Left ventricle myocardium inferior (tissue), 1 donor: ENCODE results near the gene PPP4R1. TPM values are rescaled to one million over a fixed set of nuclear protein-coding genes. Genes with fewer than 3 reads are reported as not detected.

ENCODE experiments used
- DNase-seq: peaks from one replicate; pipeline ENCODE4 v3.0.0-alpha.2; 2020
- H3K27ac ChIP-seq: fragments of 200-600 bp; replicated peaks from 2 replicates; pipeline ENCODE4 v1.8.0; 2021
- H3K27me3 ChIP-seq: fragments of 200-600 bp; 2 replicates; pipeline ENCODE4 v1.8.0; 2021; ENCODE audit warnings: low read depth
- H3K36me3 ChIP-seq: fragments of 200-600 bp; 2 replicates; pipeline ENCODE4 v1.8.0; 2021
- H3K4me1 ChIP-seq: fragments of 200-600 bp; 2 replicates; pipeline ENCODE4 v1.8.0; 2021
- H3K4me3 ChIP-seq: fragments of 200-600 bp; 2 replicates; pipeline ENCODE4 v1.8.0; 2021; ENCODE audit warnings: mild to moderate bottlenecking, moderate library complexity
- H3K9me3 ChIP-seq: fragments of 200-600 bp; replicated peaks from 2 replicates; pipeline ENCODE4 v1.8.0; 2021
- CTCF ChIP-seq: fragments of 200-600 bp; IDR thresholded peaks from 2 replicates; pipeline ENCODE4 v1.8.0; 2021; ENCODE audit warnings: antibody characterized with exemption, mild to moderate bottlenecking, borderline replicate concordance
- intact Hi-C: fragments of 100-400 bp; cut with micrococcal nuclease; formaldehyde crosslinking; loops from one replicate; pipeline ENCODE4 v1.11.0; 2022
- total RNA-seq: library from RNA; stranded (reverse); fragmentation: NEBNext Ultra II Directional; extraction: Animal tissue kit (Norgen Biotek cat#: 25700); gene quantifications from one replicate; pipeline ENCODE4 v1.2.1, GENCODE V29; 2021
- donor health status: DM: no; HTN: yes; CAD: no; lungs with severe emphysema.

PPP4R1 gene
- total RNA-seq, 1 donor from 2014 or later, result 53.5 TPM

- intact Hi-C loops, result no loop called here
- Histone ChIP-seq H3K36me3 (no peaks in the 10 kb centered on the region), H3K27me3 (no peaks in the 10 kb centered on the region), H3K9me3 (no peaks in the 10 kb centered on the region), H3K4me3 (no peak overlapping the region), H3K4me1 (peaks cover 12% of the 10 kb centered on the region), H3K27ac (no peak overlapping the region)
- DNase-seq, result no peak
- no peak for TF ChIP-seq CTCF
Measured at GRCh38 chr18:9628984-9629383, 14.6 kb upstream of the PPP4R1 start.

- no peaks in the 10 kb centered on the region for H3K9me3 ChIP-seq
- H3K36me3 ChIP-seq, result no peaks in the 10 kb centered on the region
- intact Hi-C loops, result no loop called here
- no peak overlapping the region for H3K4me3 ChIP-seq
- TF ChIP-seq CTCF, result no peak
- H3K27ac ChIP-seq, result no peak overlapping the region
- DNase-seq, result no peak
- H3K4me1 ChIP-seq, result peaks cover 10% of the 10 kb centered on the region
- H3K27me3 ChIP-seq, result no peaks in the 10 kb centered on the region
Measured at GRCh38 chr18:9627642-9628041, 13.3 kb upstream of the PPP4R1 start.

- no peaks in the 10 kb centered on the region for H3K36me3 ChIP-seq
- intact Hi-C loops, result no loop called here
- H3K4me3 ChIP-seq, result no peak overlapping the region
- no peak for TF ChIP-seq CTCF
- H3K9me3 ChIP-seq, result no peaks in the 10 kb centered on the region
- DNase-seq, result no peak
- no peak overlapping the region for H3K27ac ChIP-seq
- no peaks in the 10 kb centered on the region for H3K27me3 ChIP-seq
- H3K4me1 ChIP-seq, result peaks cover 8% of the 10 kb centered on the region
Measured at GRCh38 chr18:9619990-9620389, 5.6 kb upstream of the PPP4R1 start.

- Histone ChIP-seq H3K36me3 (no peaks in the 10 kb centered on the region), H3K4me1 (peaks cover 11% of the 10 kb centered on the region), H3K27ac (no peak overlapping the region), H3K27me3 (no peaks in the 10 kb centered on the region), H3K4me3 (no peak overlapping the region), H3K9me3 (no peaks in the 10 kb centered on the region)
- intact Hi-C loops, result no loop called here
- no peak for DNase-seq
- TF ChIP-seq CTCF, result no peak
Measured at GRCh38 chr18:9619545-9619944, 5.2 kb upstream of the PPP4R1 start.

- no peak for DNase-seq
- H3K9me3 ChIP-seq, result no peaks in the 10 kb centered on the region
- intact Hi-C loops, result no loop called here
- H3K4me3 ChIP-seq, result no peak overlapping the region
- H3K4me1 ChIP-seq, result peaks cover 11% of the 10 kb centered on the region
- no peak overlapping the region for H3K27ac ChIP-seq
- H3K36me3 ChIP-seq, result no peaks in the 10 kb centered on the region
- TF ChIP-seq CTCF, result no peak
- H3K27me3 ChIP-seq, result no peaks in the 10 kb centered on the region
Measured at GRCh38 chr18:9619056-9619455, 4.7 kb upstream of the PPP4R1 start.
